Retinal pigment epithelial cell (primary cell): ENCODE data around the gene PHACTR3.

ENCODE experiments used
- DNase-seq: peaks from one replicate; pipeline ENCODE4 v3.0.0-alpha.2; 2010; ENCODE audit warnings: low read depth
- H3K4me3 ChIP-seq: 2 replicates; pipeline ENCODE4 v1.5.1; 2011; ENCODE audit warnings: mild to moderate bottlenecking, low read length, control low read depth, moderate library complexity
- CTCF ChIP-seq: conservative IDR thresholded peaks from 2 replicates; pipeline ENCODE4 v1.5.1; 2011; ENCODE audit warnings: low read depth, low read length, control low read depth, inconsistent platforms

PHACTR3 gene

GRCh38 chr20:59708326-59708725, 104.0 kb downstream of the PHACTR3 start:
- H3K4me3 ChIP-seq: no peak overlapping the region
- no peak for TF ChIP-seq CTCF
- DNase-seq: no peak

GRCh38 chr20:59709636-59710035, 105.3 kb downstream of the PHACTR3 start:
- no peak overlapping the region for H3K4me3 ChIP-seq
- no peak for DNase-seq
- no peak for TF ChIP-seq CTCF

GRCh38 chr20:59718071-59718470, 113.7 kb downstream of the PHACTR3 start:
- DNase-seq: no peak
- no peak overlapping the region for H3K4me3 ChIP-seq
- no peak for TF ChIP-seq CTCF

GRCh38 chr20:59718751-59719150, 114.4 kb downstream of the PHACTR3 start:
- no peak for DNase-seq
- no peak for TF ChIP-seq CTCF
- H3K4me3 ChIP-seq: no peak overlapping the region

- DNase-seq: no peak
- TF ChIP-seq CTCF: no peak
These were observed 115.7 kb downstream of the PHACTR3 start for GRCh38 chr20:59720013-59720412.

GRCh38 chr20:59721386-59721785, 117.0 kb downstream of the PHACTR3 start:
- H3K4me3 ChIP-seq: no peak overlapping the region

More at GRCh38 chr20:59720013-59720412, 115.7 kb downstream of the PHACTR3 start:
- H3K4me3 ChIP-seq: no peak overlapping the region

GRCh38 chr20:59723108-59723500, 118.8 kb downstream of the PHACTR3 start:
- TF ChIP-seq CTCF: no peak
- no peak overlapping the region for H3K4me3 ChIP-seq

More at GRCh38 chr20:59721386-59721785, 117.0 kb downstream of the PHACTR3 start:
- DNase-seq: no peak
- TF ChIP-seq CTCF: no peak

More at GRCh38 chr20:59723108-59723500, 118.8 kb downstream of the PHACTR3 start:
- DNase-seq: no peak
